Measurements from ENCODE around the gene ABTB2.

The ABTB2 gene

GRCh38 chr11:34148504-34149165 is 209.2 kb downstream of the ABTB2 start:
- DNase-seq (ENCODE audit: low read depth) = no peak

GRCh38 chr11:34147581-34147980 is 210.2 kb downstream of the ABTB2 start:
- DNase-seq (ENCODE audit: low read depth) = no peak

GRCh38 chr11:34146866-34147265 is 210.9 kb downstream of the ABTB2 start:
- no peak for DNase-seq (ENCODE audit: low read depth)

- no peak for DNase-seq (ENCODE audit: low read depth)
Observed at GRCh38 chr11:34146411-34146810, 211.4 kb downstream of the ABTB2 start.

- no peak for DNase-seq (ENCODE audit: low read depth)
Observed at GRCh38 chr11:34145847-34146381, 211.9 kb downstream of the ABTB2 start.

- no peak for DNase-seq (ENCODE audit: low read depth)
Observed at GRCh38 chr11:34145073-34145472, 212.7 kb downstream of the ABTB2 start.

DNA sequence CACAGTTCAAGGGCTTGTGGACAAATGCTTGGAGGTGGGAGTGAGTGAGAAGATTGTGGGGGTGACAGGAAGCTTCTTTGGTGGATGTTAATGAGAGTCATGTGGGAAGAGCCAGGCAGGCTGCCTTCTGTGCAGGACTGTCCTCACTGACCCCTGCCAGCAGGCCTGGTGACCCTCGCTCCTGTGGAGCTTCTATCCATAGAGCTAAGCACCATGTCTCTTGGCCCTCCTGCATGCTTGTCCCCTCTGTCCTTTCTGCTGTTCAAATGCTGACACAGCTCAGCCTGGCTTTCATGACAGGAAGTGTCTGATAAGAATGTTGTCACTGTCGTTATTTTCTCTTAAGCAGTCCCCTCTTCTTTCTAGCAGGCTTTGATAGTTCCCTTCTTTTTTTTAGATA is 214.8 kb downstream of the ABTB2 start:
- no peak for DNase-seq (ENCODE audit: low read depth)

- DNase-seq (ENCODE audit: low read depth) = no peak
Observed at GRCh38 chr11:34140149-34140548, 217.7 kb downstream of the ABTB2 start.

GRCh38 chr11:34139346-34139745 is 218.5 kb downstream of the ABTB2 start:
- DNase-seq (ENCODE audit: low read depth) = no peak

- DNase-seq (ENCODE audit: low read depth) = no peak
Observed at GRCh38 chr11:34136420-34136819, 221.4 kb downstream of the ABTB2 start.

DNA sequence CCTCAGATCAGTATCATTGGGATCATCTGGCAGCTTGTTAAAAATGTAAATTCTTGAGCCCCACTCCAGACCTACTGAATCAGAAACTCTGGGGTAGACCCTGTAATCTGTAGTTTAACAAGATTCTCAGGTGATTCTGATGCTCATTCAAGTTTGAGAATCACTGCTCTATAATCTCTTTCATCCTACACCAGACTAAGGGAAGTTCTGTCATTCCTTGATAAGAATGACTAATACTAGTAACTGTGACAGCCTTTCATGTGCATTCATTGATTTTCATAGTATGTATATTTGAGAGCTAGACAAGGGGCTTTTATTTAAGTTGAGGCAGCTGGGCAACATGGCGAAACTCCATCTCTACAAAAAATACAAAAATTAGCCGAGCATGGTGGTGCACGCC is 222.4 kb downstream of the ABTB2 start:
- DNase-seq (ENCODE audit: low read depth) = no peak

GRCh38 chr11:34134765-34135164 is 223.0 kb downstream of the ABTB2 start:
- DNase-seq (ENCODE audit: low read depth) = no peak

GRCh38 chr11:34132261-34132965 is 225.4 kb downstream of the ABTB2 start:
- DNase-seq (ENCODE audit: low read depth) = no peak

DNA sequence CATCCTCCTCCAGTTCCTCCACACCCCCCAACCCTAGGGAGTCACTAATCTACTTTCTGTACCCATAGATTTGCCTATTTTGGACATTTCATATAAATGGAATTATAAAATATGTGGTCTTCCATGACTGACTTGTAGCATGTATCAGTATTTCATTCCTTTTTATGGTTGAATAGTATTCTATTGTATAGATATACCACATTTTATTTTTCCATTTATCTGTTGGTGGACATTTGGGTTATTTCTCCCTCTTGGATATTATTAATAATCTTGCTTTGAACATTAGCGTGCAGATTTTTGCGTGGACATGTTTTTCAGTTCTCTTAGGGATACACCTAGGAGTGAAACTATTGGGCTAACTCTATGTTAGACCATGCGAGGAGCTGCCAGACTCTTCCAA is 229.0 kb downstream of the ABTB2 start:
- no peak for DNase-seq (ENCODE audit: low read depth)

- no peak for DNase-seq (ENCODE audit: low read depth)
Observed at GRCh38 chr11:34126959-34127848, 230.6 kb downstream of the ABTB2 start.

- no peak for DNase-seq (ENCODE audit: low read depth)
Observed at GRCh38 chr11:34124885-34125668, 232.7 kb downstream of the ABTB2 start.

GRCh38 chr11:34120651-34121050 is 237.2 kb downstream of the ABTB2 start:
- DNase-seq (ENCODE audit: low read depth) = no peak

DNA sequence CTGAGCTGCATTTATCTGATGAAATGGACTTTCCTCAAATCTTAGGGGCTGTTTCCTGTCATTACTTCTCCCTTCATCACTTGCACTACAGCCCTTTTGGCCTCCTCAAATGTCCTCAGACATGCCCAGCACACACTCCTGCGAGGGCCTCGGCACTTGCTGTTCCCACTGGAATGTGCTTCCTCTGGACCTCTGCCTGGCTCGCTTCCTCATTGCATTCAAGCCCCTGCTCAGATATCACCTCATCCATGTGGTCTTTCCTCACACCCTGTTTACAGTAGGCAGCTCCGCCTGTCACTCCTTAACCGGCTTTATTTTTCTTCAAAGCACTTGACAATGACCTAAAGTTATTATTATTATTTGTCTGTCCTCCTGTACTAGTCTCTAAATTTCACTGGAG is 243.3 kb downstream of the ABTB2 start:
- no peak for DNase-seq (ENCODE audit: low read depth)

DNA sequence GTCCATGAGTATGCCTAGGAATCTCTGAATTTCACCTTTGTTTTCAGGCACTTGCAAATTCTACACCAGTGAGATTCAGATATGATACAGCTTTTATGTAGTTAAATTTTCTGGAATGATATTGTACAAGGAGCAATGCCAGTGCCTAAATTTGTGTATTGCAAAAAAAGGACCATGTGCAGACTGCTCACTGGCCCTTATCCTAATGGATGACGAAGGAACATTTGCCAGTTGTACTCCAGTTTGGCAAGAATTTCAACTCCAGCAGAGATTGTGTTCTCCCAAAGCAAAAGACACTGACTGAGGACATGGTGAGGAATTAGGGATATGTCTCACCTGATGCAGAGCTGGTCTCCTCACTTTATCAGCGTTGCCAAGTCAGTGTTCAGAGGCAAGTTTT is 243.8 kb downstream of the ABTB2 start:
- DNase-seq (ENCODE audit: low read depth) = no peak

DNA sequence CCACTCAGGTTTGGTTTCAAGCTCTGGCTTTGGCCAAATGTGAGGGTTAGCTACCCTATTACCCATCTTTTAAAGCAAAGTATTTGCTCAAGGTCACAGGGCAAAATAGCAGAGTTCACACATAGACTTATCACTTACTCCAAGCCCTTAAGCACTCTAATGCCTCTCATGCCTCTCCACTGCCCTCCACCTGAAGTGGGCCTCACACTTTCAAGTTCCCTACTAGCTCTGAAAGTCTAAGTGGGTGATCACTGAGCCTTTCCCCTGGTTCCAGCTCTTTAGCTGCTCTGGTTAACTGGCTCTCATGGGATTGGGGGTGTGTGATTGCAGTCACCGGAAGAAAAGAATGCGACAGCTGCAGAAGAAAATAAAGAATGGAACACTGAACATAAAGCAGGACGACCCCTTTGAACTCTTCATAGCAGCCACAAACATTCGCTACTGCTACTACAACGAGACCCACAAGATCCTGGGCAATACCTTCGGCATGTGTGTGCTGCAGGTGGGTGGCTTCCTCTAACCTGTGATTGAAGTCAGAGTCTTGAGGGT is 246.0 kb downstream of the ABTB2 start:
- no peak for DNase-seq (ENCODE audit: low read depth)

DNA sequence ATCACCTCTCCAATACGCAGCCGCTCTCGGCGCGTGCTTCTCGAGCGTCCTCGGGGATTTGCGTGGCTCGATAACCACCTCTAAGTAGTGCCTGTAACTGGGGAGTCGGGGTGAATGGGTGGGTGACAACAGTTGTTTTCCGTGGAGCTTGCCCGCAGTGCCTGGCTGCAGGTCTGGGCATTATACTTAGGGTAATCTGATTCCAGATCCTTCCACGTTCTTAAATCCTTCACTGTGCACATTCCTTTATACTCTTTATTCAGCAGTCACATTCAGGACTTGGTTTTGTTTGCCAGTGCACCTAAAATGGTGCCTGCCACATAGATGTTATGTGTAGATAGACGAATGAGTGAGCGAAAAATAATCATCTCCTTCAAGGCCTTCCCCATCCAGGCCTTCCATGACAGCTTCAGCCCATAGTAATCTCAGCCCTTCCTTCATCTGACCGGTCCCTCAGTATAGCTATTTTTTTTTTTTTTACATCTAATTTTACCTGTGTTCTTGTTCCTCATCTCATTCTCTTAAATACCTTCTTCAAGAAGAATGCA is 251.8 kb downstream of the ABTB2 start:
- DNase-seq (ENCODE audit: low read depth) = peak; percentile 24
